HG03196 (cell line): ENCODE measurements around the gene BAG2.

Experiments used
- ATAC-seq: cut with Tn5 transposase; IDR thresholded peaks from one replicate; pipeline ENCODE4 v1.9.1; 2021; ENCODE audit not compliant: unreplicated experiment

The BAG2 gene

GRCh38 chr6:57173886-57174510 is 1.9 kb downstream of the BAG2 start:
- ATAC-seq: no peak

- no peak for ATAC-seq
Measured at GRCh38 chr6:57174511-57174907, 2.4 kb downstream of the BAG2 start.

GRCh38 chr6:57177545-57178265 is 5.6 kb downstream of the BAG2 start:
- ATAC-seq: no peak

GRCh38 chr6:57180596-57180995 is 8.5 kb downstream of the BAG2 start:
- ATAC-seq: no peak

GRCh38 chr6:57182017-57182432 is 9.9 kb downstream of the BAG2 start:
- ATAC-seq: no peak

- ATAC-seq: no peak
Measured at GRCh38 chr6:57183336-57183735, 11.2 kb downstream of the BAG2 start.

- no peak for ATAC-seq
Measured at GRCh38 chr6:57190140-57190539, 18.0 kb downstream of the BAG2 start.

GRCh38 chr6:57193177-57193576 is 21.1 kb downstream of the BAG2 start:
- ATAC-seq: no peak

GRCh38 chr6:57195457-57195856 is 23.3 kb downstream of the BAG2 start:
- no peak for ATAC-seq

GRCh38 chr6:57198926-57199636 is 27.0 kb downstream of the BAG2 start:
- no peak for ATAC-seq

GRCh38 chr6:57201718-57202117 is 29.6 kb downstream of the BAG2 start:
- ATAC-seq: no peak

- ATAC-seq: no peak
Measured at GRCh38 chr6:57205550-57206328, 33.6 kb downstream of the BAG2 start.

GRCh38 chr6:57207141-57207540 is 35.0 kb downstream of the BAG2 start:
- ATAC-seq: no peak

- no peak for ATAC-seq
Measured at GRCh38 chr6:57207872-57208271, 35.7 kb downstream of the BAG2 start.

GRCh38 chr6:57209030-57209429 is 36.9 kb downstream of the BAG2 start:
- ATAC-seq: no peak

GRCh38 chr6:57210060-57210459 is 37.9 kb downstream of the BAG2 start:
- ATAC-seq: no peak

- no peak for ATAC-seq
Measured at GRCh38 chr6:57215260-57215659, 43.1 kb downstream of the BAG2 start.

GRCh38 chr6:57216235-57217101 is 44.3 kb downstream of the BAG2 start:
- no peak for ATAC-seq

- ATAC-seq: no peak
Measured at GRCh38 chr6:57217270-57217669, 45.1 kb downstream of the BAG2 start.

GRCh38 chr6:57220083-57220703 is 48.1 kb downstream of the BAG2 start:
- ATAC-seq: no peak
